ENCODE measurements around the gene IL6. TPM values are rescaled to one million over a fixed set of nuclear protein-coding genes. Genes with fewer than 3 reads are reported as not detected.

The IL6 gene
- total and polyA plus RNA-seq, 9 of the 15 experiments (the other 6 are each of a cell fraction or from before 2014, with no cell fraction given), result 0.76 to 2.9 (median 1.5) TPM

- TF ChIP-seq, protein P1, sequence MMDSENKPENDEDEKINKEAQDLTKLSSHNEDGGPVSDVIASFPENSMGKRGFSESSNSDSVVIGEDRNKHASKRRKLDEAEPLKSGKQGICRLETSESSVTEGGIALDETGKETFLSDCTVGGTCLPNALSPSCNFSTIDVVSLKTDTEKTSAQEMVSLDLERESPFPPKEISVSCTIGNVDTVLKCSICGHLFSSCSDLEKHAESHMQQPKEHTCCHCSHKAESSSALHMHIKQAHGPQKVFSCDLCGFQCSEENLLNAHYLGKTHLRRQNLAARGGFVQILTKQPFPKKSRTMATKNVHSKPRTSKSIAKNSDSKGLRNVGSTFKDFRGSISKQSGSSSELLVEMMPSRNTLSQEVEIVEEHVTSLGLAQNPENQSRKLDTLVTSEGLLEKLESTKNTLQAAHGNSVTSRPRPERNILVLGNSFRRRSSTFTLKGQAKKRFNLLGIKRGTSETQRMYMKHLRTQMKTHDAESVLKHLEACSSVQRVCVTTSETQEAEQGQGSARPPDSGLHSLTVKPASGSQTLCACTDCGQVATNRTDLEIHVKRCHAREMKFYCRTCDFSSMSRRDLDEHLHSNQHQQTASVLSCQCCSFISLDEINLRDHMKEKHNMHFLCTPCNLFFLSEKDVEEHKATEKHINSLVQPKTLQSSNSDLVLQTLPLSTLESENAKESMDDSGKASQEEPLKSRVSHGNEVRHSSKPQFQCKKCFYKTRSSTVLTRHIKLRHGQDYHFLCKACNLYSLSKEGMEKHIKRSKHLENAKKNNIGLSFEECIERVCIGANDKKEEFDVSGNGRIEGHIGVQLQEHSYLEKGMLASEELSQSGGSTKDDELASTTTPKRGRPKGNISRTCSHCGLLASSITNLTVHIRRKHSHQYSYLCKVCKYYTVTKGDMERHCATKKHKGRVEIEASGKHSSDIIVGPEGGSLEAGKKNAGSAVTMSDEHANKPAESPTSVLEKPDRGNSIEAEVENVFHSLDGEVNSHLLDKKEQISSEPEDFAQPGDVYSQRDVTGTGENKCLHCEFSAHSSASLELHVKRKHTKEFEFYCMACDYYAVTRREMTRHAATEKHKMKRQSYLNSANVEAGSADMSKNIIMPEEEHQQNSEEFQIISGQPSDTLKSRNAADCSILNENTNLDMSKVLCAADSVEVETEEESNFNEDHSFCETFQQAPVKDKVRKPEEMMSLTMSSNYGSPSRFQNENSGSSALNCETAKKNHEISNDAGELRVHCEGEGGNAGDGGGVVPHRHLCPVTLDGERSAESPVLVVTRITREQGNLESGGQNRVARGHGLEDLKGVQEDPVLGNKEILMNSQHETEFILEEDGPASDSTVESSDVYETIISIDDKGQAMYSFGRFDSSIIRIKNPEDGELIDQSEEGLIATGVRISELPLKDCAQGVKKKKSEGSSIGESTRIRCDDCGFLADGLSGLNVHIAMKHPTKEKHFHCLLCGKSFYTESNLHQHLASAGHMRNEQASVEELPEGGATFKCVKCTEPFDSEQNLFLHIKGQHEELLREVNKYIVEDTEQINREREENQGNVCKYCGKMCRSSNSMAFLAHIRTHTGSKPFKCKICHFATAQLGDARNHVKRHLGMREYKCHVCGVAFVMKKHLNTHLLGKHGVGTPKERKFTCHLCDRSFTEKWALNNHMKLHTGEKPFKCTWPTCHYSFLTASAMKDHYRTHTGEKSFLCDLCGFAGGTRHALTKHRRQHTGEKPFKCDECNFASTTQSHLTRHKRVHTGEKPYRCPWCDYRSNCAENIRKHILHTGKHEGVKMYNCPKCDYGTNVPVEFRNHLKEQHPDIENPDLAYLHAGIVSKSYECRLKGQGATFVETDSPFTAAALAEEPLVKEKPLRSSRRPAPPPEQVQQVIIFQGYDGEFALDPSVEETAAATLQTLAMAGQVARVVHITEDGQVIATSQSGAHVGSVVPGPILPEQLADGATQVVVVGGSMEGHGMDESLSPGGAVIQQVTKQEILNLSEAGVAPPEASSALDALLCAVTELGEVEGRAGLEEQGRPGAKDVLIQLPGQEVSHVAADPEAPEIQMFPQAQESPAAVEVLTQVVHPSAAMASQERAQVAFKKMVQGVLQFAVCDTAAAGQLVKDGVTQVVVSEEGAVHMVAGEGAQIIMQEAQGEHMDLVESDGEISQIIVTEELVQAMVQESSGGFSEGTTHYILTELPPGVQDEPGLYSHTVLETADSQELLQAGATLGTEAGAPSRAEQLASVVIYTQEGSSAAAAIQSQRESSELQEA (IDR thresholded peaks at IDR 0.05; ENCODE audit: low read depth), result no peak
- no peak for TF ChIP-seq NKRF (IDR thresholded peaks at IDR 0.05; ENCODE audit: borderline replicate concordance)
- TF ChIP-seq, protein P2, sequence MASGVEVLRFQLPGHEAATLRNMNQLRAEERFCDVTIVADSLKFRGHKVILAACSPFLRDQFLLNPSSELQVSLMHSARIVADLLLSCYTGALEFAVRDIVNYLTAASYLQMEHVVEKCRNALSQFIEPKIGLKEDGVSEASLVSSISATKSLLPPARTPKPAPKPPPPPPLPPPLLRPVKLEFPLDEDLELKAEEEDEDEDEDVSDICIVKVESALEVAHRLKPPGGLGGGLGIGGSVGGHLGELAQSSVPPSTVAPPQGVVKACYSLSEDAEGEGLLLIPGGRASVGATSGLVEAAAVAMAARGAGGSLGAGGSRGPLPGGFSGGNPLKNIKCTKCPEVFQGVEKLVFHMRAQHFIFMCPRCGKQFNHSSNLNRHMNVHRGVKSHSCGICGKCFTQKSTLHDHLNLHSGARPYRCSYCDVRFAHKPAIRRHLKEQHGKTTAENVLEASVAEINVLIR (CRISPR knock-in tag; IDR thresholded peaks at IDR 0.05), result no peak
- TF ChIP-seq MBD2 (IDR thresholded peaks at IDR 0.05; ENCODE audit: borderline replicate concordance, low read depth), result no peak
- TF ChIP-seq ZNF384 (IDR thresholded peaks at IDR 0.05; ENCODE audit: low read depth, low read length), result no peak
- TF ChIP-seq, protein P3, sequence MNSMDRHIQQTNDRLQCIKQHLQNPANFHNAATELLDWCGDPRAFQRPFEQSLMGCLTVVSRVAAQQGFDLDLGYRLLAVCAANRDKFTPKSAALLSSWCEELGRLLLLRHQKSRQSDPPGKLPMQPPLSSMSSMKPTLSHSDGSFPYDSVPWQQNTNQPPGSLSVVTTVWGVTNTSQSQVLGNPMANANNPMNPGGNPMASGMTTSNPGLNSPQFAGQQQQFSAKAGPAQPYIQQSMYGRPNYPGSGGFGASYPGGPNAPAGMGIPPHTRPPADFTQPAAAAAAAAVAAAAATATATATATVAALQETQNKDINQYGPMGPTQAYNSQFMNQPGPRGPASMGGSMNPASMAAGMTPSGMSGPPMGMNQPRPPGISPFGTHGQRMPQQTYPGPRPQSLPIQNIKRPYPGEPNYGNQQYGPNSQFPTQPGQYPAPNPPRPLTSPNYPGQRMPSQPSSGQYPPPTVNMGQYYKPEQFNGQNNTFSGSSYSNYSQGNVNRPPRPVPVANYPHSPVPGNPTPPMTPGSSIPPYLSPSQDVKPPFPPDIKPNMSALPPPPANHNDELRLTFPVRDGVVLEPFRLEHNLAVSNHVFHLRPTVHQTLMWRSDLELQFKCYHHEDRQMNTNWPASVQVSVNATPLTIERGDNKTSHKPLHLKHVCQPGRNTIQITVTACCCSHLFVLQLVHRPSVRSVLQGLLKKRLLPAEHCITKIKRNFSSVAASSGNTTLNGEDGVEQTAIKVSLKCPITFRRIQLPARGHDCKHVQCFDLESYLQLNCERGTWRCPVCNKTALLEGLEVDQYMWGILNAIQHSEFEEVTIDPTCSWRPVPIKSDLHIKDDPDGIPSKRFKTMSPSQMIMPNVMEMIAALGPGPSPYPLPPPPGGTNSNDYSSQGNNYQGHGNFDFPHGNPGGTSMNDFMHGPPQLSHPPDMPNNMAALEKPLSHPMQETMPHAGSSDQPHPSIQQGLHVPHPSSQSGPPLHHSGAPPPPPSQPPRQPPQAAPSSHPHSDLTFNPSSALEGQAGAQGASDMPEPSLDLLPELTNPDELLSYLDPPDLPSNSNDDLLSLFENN (IDR thresholded peaks at IDR 0.05; ENCODE audit: low read depth in 2 of 2, low read length in 2 of 2), result no peak
- no peak for TF ChIP-seq ARID2 (IDR thresholded peaks at IDR 0.05)
- no peak for TF ChIP-seq RFX7 (CRISPR knock-in tag; IDR thresholded peaks at IDR 0.05)
- TF ChIP-seq RAD21 (CRISPR knock-in tag; conservative IDR thresholded peaks at IDR 0.05 in 1 of 2, IDR thresholded peaks at IDR 0.05 in 1 of 2), result no peak
- peak; percentile 35 for TF ChIP-seq CXXC5 (CRISPR knock-in tag; IDR thresholded peaks at IDR 0.05)
- no peak for TF ChIP-seq NR2F6 (CRISPR knock-in tag; IDR thresholded peaks at IDR 0.05)
These were observed 43.6 kb upstream of the IL6 start (continued) for GRCh38 chr7:22683379-22683778.
